Fibroblast of gingiva (primary cell): ENCODE data around the gene CHST14.
A peak's percentile ranks its signal among the peaks of the same experiment; 100 is the strongest.
"Not testable (repeated sequence)": the region's sequence is repeated elsewhere in the genome, so short reads cannot be mapped to it uniquely, and the experiment has no call there.

Source experiments
- DNase-seq: peaks from one replicate; pipeline ENCODE4 v3.0.0-alpha.2; 2011; ENCODE audit warnings: low read depth

CHST14 gene

DNA sequence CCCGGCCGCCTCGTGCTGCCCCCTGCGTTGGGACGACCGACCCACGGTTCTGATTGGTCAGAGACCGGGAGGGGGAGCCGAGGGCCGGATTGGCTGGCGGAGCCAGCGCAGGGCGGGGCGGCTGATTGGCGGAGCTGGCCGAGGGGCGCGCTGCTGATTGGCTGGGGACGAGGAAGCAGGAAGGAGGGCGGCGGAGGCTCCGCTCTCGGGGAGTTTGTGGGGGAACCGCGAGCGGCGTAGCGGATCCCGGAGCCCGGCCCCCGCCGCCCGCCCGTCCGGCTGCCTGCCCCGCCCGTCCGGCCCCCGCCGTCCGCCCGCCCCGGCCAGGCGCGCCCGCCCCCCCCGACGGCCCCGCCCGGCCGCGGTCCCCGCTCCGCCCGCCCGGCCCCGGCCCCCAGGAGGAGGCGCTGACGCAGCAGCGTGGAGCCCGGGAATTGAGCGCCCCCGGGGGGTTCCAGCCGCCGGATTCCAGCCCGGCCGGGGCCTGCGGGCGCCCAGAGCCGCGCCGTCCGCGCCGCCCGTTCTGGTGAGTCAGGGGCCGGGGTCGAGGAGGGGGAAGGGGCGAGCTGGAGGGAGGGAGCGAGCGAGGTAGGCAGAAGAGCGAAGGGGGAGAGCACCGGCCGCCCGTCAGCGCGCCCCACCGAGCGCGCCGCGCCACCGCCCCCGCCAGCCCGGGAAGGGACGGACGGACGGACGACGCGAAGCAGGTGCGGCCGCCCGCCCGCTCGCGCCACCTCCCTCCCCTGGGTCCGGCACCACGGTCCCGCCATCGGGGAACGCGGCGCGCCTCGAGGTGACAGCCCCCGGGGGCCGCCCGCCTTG lies 29.8 kb upstream of the CHST14 start, which contains the start of gene BAHD1:
TSS of gene BAHD1 (plus strand) at position 211 of the 822 bp plus-strand sequence. CDS start 17,512 bp downstream, outside the sequence.
- peak; percentile 96 for DNase-seq

DNA sequence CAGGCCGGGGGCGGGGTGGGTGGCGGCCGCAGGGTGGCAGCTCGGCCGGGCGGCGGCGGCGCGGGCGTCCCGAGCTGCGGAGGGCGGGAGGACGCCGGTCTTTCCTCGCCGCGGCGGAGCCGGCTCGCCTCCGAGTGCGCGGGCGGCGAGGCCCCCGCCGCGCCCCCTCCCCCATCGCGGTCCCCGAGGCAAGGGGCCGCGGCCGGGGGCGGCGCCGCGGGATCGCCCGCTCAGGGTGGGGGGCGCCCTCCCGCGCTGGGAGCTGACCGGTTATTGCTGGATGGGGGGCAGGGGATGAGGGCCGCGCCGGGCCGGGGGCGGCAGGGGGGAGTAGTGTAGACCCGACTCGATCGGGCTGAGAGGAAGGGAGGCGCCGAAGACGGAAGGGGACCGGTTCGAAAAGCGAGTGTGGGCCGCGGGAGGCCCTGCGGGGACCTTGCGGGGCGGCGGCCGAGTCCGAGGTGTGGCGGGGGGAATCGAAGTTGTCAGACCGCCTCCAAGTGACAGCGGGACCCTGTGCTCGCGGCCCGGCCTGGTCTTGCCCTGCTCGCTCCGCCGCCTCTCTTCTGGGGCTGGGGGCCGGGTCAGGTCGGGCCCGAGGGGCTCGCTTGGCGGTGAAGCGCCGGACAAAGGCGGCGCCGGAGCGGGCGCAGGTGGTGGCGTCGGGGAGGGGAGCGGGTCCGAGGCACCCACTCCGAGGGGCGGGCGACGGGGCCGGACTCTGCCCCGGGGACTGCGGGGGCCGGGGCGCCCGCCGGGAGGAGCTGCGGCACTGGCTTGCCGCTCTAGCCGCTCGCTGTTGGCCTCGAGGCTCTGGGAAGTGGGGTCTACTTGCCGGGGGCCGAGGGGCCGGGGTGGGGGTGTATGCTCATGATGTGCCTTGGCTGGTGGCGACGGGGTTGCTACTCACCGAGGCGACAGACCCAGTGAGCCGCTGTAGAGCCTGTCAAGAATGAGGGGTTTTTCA lies 28.9 kb upstream of the CHST14 start:
- no peak for DNase-seq

DNA sequence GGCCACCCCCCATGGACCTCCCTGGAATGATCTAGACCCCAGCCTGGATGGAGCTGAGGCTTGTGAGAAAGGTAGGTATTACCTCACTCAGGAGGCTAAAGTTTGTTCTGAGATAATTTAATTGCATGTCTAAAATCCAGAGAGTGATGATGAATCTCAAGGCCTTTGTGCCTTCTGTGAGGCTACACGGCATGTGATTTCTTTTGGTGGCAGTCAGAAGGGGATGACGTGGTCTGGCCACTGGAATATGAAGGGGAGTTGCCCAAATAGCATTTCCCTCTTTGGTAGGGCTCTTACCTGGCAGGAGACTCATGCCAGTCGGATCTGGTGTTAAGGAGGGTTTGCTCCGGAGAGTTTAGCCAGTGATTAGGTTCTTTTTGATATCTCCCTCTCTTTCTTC lies 27.5 kb upstream of the CHST14 start:
- no peak for DNase-seq

DNA sequence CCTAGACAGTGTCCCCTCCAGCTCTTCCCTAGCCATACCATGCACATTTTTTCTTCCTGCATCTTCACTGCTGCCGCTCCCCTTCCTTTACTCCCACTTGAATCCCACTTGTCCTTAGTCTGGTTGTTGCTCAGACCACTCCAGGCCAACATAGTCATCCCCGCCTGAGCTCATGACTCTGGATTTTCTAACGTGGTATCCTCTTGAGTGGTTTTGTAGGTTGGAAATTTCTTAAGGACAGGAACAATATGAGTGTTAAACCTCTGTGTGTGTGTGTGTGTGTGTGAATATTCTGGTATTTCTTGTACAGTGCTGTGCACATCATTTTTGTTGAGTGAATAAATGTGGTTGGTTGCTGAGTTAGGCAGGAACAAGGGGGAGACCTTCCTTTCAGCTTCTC lies 26.9 kb upstream of the CHST14 start:
- no peak for DNase-seq

DNA sequence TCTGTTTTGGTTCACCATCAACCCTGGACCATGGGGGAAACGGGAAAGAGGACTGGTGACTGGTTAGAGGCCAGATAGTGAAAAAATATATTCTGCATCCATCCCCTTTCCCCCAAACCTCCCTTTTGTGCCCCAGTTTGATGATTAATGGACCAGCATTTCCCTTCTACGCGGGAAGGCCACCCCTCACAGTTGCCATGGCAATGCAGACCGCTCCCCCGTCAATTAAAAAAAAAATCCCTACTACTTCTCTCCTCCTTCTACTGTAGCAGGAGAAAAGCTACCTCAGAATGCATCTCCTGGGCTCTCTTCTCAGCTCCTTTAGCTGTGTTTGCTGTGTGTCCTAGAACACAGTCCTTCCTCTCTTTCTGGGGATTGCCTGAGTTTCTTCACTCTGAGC lies 26.0 kb upstream of the CHST14 start:
- DNase-seq, result no peak

DNA sequence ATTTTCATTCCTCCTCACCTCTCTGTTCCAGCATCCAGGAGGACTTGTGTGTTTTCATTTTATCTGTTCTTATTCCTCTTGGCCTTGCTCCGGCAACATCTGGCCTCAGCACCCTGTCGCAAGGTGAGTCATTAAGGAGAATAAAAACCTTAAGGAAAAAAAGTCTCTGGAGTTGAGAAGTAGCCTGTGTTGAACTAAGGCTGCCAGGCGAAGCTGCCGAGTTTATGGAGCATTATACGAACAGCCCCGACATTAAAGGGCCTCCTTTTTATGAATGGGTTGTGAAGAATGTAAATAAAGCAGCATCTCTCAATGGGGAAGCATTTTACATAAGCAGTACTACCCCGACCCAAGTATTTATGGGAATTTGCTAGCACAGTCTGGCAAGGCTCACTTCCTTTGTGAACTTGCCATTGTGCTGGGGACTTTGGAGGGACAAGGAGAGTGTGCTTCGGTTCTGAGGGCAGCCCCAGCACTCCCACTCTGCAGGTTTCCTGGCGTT lies 25.3 kb upstream of the CHST14 start:
- no peak for DNase-seq

DNA sequence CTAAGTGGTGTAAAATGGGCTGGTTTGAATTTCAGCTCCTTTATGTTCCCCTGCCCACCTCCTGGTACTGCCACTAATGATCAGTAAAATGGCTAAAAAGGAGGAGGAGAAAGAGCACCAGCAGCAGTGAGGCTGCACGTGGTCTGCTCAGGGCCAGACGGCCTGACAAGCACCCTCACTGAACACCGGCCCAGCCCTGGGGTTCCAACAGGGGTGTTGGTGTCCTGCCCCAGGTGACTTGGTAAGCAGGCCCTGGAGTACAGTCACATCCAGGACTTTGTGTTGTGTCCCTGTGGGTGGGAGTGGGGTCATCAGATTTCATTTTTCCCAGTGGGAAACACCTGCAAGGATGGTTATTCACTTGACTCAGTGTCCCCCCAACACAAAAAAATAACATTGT lies 24.6 kb upstream of the CHST14 start:
- no peak for DNase-seq

DNA sequence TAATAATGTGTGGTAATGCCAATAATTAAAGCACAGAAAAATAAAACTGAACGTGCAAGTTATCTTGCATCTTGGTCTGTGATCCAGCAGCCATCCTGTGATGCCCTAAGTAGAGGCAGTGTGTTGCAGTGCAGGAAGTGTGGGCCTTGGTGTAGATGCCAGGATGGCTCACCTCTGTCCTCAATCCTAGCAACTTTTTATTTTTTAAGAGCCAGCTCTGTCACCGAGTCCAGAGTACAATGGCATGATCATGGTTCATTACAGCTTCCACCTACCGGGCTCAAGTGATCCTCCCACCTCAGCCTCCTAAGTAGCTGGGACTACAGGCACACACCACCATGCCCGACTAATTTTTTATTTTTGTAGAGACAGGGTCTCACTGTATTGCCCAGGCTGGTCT lies 22.4 kb upstream of the CHST14 start:
- DNase-seq, result no peak

DNA sequence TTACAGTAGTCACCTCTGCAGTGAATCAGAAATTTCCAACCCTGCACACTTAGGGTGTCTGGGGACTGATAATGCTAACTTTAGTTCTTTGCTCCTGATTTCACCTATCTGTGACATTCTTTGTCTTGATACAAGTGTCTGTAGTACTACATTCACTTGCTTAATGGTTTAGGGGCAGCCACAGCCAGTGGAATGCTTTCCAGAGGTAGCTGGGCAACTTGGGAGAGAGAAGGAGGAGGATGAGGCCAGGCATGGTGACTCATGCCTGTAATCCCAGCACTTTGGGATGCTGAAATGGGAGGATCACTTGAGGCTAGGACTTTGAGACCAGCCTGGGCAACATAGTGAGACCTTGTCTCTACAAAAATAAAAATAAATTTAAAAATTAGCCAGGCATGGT lies 21.5 kb upstream of the CHST14 start:
- DNase-seq, result peak; percentile 9

DNA sequence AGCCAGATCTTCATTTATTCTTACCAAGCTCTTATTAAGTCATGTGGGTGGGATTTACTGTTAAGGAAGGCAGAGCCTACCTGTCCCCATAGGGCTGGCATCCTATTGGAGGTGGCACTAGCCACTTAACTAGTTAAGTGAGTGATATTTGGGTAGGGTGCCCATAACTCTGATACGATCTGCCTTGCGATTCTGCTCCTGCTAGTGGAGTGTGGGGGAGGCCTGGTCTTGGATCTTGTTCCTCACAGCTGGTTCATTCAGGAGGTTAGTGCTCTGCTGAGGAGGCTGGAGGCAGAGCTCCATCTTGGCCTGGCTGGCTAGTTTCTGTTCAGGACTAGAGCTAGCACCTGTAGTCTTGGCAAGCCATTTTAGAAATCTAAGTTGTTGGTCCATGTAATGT lies 20.7 kb upstream of the CHST14 start:
- DNase-seq, result no peak

DNA sequence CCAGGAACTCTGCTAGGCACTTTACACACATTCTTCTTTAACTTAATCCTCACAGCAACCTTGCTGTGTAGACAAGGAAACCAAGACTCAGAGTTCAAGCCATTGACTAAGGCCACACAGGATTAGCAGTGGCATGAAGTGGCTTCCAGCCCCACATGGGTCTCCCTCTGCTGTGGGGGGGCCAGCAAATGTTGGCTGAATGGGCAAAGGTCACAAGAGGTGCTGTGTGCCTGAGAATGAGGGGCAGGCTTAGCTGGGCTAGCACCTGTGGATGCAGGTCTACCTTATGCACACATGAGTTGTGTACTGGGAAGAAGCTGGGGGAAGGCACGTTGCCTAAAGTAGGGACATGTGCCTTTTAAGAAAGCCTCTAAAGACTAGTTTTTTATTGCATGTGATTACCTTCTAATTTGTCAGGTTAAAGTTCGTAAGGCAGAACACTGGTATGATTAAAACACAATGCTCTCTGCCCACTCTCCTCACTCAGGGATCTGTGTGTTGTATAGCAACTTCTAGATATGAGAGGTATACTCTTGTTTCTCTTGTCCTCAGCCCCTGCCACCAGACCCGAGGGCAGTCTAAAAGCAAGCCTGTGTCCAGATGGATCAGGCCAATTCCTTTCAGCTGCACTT lies 19.1 kb upstream of the CHST14 start:
- no peak for DNase-seq

DNA sequence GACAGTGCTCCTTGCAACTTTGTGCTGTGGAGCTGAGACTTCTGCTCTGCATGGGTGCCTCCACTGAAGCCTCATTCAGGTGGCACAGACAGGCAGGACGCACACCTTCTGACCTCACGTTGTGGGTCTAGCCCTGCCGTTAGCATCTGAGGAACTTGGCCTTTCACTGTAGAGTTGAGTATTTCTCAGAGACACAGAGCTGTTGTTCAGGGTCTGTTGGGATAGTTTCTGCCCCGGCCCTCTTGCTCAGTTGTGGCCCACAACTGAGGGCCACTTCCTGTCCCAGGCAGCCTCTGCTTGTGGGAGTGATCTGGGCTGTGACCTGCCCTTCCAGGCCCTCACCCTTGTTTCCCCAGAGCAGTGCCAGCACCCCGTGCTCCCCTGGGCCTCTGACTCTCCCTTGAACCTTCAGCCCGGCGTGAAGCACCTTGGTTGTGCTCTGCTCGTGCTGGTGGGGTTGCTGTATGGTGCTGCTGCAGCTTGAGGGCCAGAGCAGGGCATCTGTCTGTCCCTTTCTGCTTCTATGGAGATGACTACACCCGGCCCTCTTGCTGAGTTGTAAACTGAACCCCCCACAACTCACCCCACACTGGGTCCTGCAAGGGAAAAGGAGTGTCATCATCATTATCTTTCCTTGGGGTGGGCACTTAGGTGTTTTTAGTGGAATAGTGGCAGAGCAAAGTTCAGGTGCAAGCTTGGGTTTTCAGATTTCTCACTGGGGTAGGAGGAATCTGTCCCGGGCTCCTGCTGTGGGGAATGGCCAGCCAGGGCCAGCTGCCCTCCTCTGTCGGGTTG lies 18.3 kb upstream of the CHST14 start:
- DNase-seq, result no peak

DNA sequence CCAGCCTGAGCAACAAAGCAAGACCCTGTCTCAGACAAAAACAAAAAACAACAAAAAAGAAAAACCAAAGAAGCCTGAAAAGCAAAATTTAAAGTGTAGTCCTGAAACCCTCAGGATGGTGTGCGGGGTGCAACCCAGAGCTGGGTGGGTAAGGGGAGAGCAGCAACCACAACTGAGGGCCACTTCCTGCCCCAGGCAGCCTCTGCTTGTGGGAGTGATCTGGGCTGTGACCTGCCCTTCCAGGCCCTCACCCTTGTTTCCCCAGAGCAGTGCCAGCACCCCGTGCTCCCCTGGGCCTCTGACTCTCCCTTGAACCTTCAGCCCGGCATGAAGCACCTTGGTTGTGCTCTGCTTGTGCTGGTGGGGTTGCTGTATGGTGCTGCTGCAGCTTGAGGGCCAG lies 16.8 kb upstream of the CHST14 start:
- DNase-seq, result not testable (repeated sequence)

DNA sequence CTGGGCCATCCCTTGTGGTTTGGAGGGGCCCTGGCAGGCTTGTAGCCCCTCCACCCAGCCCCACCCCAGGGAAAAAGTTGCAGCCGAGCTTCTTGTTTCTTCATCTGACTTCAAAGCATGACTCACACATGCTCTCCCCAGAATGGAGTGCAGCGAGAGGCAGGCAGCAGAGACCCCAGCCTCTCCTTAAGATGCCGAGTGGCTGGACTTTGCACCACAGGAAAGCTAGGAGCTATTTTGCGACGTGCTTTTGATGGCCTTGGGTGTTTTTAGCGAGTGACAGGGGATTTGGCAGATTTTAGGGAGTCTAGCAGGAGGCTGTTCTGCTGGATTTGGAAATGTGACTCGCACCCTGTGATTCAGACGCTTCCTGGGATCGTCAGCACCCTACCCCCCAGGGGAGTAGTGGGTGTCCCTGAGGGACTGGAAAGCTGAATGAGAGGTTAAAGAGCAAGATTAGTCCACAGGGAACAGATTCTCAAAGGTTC lies 15.8 kb upstream of the CHST14 start:
- DNase-seq, result peak; percentile 26

DNA sequence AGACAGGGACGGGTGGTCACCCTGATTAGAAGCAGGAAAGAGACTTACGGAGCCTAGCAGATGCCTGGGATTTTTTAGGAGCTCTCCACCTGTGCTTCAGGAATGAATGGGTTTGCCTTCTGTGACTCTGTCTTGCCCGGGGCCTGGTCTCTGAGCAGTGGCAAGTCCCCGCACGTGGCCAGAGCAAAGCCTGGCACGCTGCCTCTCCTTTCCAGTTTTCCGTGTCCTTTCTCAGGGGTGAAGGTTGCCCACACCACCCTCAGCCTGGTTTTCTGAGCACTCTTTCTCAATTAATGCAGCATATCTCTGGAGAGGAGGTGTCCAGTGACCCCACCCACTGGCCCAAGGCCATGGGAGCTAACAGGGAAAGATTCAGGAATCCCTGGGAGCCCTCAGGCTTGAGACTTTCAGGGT lies 14.5 kb upstream of the CHST14 start:
- DNase-seq, result no peak

DNA sequence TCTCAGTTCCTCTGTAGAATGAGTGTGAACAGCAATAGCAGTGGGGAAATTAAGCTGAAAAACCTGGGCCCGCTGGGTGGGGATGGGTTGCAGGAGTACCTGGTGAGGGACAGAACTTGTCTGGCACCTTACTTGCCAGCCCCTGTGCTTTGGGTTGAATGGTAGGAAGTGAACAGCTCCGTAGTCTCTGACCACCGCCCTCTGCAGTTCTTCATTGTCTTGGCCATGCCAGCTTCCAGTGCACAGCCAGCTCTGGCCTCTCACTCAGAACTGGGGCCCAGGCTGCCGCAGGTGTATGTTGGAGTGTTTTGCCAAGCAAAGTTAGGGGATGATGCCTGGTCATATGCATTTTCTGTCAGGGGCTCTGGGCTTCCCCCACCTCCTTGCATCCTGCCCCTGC lies 14.0 kb upstream of the CHST14 start:
- DNase-seq, result no peak

DNA sequence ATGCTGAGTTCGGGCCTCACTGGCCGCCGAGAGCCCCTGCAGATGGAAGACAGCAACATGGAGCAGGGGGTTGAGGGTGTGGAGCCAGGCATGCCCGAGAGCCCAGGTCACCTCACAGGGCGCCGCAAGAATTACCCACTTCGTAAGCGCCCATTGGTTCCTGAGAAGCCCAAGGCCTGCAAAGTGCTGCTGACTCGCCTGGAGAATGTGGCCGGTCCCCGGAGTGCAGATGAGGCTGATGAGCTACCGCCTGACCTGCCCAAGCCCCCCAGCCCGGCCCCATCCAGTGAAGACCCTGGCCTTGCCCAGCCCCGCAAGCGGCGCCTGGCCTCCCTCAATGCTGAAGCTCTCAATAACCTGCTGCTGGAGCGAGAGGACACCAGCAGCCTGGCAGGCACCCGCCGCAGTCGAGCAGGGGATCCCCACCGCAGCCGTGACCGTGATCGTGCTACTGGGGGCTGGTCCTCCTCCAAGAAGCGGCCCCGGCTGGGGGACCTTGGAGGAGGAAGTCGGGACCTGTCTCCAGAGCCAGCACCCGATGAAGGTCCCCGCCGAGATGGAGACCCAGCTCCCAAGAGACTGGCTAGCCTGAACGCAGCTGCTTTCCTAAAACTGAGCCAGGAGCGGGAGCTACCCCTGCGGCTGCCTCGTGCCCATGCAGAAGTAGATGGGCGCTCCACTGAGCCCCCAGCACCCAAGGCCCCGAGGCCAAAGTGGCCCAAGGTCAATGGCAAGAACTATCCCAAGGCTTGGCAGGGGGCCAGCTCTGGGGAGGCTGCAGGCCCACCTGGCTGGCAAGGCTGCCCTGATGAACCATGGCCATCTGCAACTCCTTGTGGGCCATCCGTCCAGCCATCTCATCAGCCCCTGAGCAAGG lies 12.1 kb upstream of the CHST14 start:
- DNase-seq, result no peak

DNA sequence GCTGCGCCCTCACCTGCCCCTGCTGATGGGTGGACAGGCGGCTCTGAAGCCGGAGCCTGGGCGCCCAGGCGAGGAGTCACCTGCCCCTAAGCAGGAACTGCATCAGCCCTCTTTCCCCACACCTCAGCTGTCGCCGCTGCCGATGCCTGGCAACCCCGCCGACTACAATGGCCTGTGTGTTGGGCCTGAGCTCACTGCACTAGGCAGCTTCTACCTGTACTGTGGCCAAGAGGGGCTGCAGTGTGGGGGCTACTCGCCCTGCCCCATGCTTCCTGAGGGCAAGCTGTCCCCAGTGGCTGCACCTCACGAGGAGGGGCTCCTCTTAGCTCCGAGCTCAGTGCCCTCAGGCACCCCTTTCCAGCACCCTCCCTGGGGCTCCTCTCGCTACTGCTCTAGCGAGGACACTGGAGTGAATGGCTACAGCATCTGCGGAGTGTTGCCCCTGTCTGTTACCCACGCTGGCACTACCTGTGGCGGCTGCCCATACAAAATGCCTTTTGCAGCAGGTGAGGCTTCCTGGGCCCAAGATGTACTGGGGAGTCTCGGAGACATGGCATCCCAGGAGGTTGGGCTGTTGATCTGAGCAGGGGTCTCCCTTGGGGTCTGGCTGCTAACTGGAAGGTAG lies 11.3 kb upstream of the CHST14 start:
- DNase-seq, result no peak

DNA sequence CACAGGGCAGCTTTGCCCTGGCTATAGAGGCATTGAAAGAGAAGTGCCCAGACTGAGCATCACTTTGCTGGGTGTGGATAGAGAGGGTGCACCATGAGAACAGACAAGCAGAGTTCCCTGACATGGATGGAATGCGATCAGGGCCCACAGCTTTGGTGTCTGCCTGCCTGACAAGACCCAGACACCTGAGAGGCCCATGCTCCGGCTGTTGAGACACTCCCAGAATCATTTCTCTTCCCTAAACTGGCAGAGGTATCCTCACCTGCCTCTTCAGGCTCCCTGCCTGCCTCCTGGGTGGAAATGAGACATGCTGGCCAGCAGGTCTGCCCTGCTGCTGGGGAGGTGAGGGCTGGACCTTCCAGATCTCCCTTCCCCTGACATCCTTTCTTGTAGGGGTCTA lies 10.4 kb upstream of the CHST14 start:
- no peak for DNase-seq

DNA sequence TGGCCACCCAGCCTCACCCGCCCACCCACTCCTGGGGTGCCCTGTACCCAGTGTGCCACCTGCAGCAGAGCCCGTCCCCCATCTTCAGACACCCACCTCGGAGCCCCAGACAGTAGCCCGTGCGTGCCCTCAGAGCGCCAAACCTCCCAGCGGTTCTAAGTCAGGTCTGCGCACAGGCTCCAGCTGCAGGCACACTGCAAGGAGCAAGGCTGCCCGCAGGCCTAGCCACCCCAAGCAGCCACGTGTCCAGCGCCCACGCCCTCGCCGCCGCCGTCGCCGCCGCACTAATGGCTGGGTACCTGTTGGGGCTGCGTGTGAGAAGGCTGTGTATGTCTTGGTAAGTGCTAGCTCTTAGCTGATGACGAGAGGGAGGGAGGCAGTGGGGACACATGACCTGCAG lies 8.8 kb upstream of the CHST14 start:
- DNase-seq, result no peak
